Mesenchymal stem cell (in vitro differentiated cells and primary cell): ENCODE measurements around the gene SYT9.

Source experiments
- DNase-seq: peaks from one replicate; pipeline ENCODE4 v3.0.0-alpha.2; 2013
- H2AFZ ChIP-seq: one replicate; pipeline ENCODE4 v1.6.1; 2013; ENCODE audit warnings: low read depth, mild to moderate bottlenecking, control low read depth, inconsistent platforms, low read length, moderate library complexity
- H2AK5ac ChIP-seq: 2 replicates; pipeline ENCODE4 v1.6.1; 2013; ENCODE audit warnings: low read length, moderate library complexity, mild to moderate bottlenecking, inconsistent platforms; ENCODE audit not compliant: severe bottlenecking
- H2BK120ac ChIP-seq: one replicate; pipeline ENCODE4 v1.6.1; 2013; ENCODE audit warnings: low read depth, mild to moderate bottlenecking, inconsistent platforms, low read length, moderate library complexity
- H2BK12ac ChIP-seq, 2 experiments: one replicate each; pipeline ENCODE4 v1.6.1; 2013; ENCODE audit warnings: inconsistent platforms in 2 of 2, low read length in 2 of 2, mild to moderate bottlenecking in 2 of 2, moderate library complexity in 2 of 2, control low read depth in 1 of 2
- H2BK15ac ChIP-seq: one replicate; pipeline ENCODE4 v1.6.1; 2013; ENCODE audit warnings: mild to moderate bottlenecking, low read depth, inconsistent platforms; ENCODE audit not compliant: poor library complexity, severe bottlenecking
- H2BK5ac ChIP-seq: 2 replicates; pipeline ENCODE4 v1.6.1; 2013; ENCODE audit warnings: low read depth, mild to moderate bottlenecking, low read length, control low read depth, inconsistent platforms; ENCODE audit not compliant: poor library complexity, severe bottlenecking
- H3K14ac ChIP-seq, 2 experiments: one replicate each; pipeline ENCODE4 v1.6.1; 2013; ENCODE audit warnings: inconsistent platforms in 2 of 2, low read length in 2 of 2, control low read depth in 1 of 2, mild to moderate bottlenecking in 1 of 2, moderate library complexity in 1 of 2
- H3K18ac ChIP-seq, 2 experiments: one replicate each; pipeline ENCODE4 v1.6.1; 2013; ENCODE audit warnings: inconsistent platforms in 2 of 2, low read length in 2 of 2, control low read depth in 1 of 2, low read depth in 1 of 2, mild to moderate bottlenecking in 1 of 2
- H3K23ac ChIP-seq, 2 experiments: one replicate each; pipeline ENCODE4 v1.6.1; 2013; ENCODE audit warnings: inconsistent platforms in 2 of 2, low read length in 2 of 2, mild to moderate bottlenecking in 2 of 2, moderate library complexity in 2 of 2, control low read depth in 1 of 2
- H3K27ac ChIP-seq: 2 replicates; pipeline ENCODE4 v1.5.1; 2013; ENCODE audit warnings: mild to moderate bottlenecking, moderate library complexity, low read length, control low read depth, inconsistent platforms; ENCODE audit not compliant: poor library complexity, severe bottlenecking
- H3K27me3 ChIP-seq, 2 experiments: 2 replicates each; pipeline versions ENCODE4 v1.6.1 to v1.7.0; 2013; ENCODE audit warnings: low read length in 2 of 2, mild to moderate bottlenecking in 2 of 2, moderate library complexity in 2 of 2, control low read depth in 1 of 2, inconsistent platforms in 1 of 2; ENCODE audit not compliant: control insufficient read depth in 1 of 2, insufficient read depth in 1 of 2
- H3K36me3 ChIP-seq, 2 experiments: 2 replicates each; pipeline versions ENCODE4 v1.6.1 to v1.7.0; 2013; ENCODE audit warnings: low read length in 2 of 2, control low read depth in 1 of 2, inconsistent platforms in 1 of 2, low read depth in 1 of 2, mild to moderate bottlenecking in 1 of 2; ENCODE audit not compliant: insufficient read depth in 2 of 2, control insufficient read depth in 1 of 2
- H3K4ac ChIP-seq, 2 experiments: one replicate each; pipeline ENCODE4 v1.6.1; 2013; ENCODE audit warnings: inconsistent platforms in 2 of 2, low read length in 2 of 2, mild to moderate bottlenecking in 2 of 2, moderate library complexity in 2 of 2, control low read depth in 1 of 2, low read depth in 1 of 2
- H3K4me1 ChIP-seq: 2 replicates; pipeline ENCODE4 v1.6.1; 2013; ENCODE audit warnings: low read depth, low read length, control low read depth; ENCODE audit not compliant: control insufficient read depth, insufficient read depth
- H3K4me2 ChIP-seq: 2 replicates; pipeline ENCODE4 v1.6.1; 2013; ENCODE audit warnings: low read length, mild to moderate bottlenecking, inconsistent platforms; ENCODE audit not compliant: poor library complexity, severe bottlenecking
- H3K4me3 ChIP-seq, 2 experiments: 2 replicates each; pipeline versions ENCODE4 v1.5.1 to v1.7.0; 2013; ENCODE audit warnings: low read length in 2 of 2, mild to moderate bottlenecking in 2 of 2, control low read depth in 1 of 2, low read depth in 1 of 2; ENCODE audit not compliant: insufficient read depth in 1 of 2
- H3K79me1 ChIP-seq: replicated peaks from 2 replicates; pipeline ENCODE4 v1.6.1; 2013; ENCODE audit warnings: mild to moderate bottlenecking, control low read depth, low read length, inconsistent platforms; ENCODE audit not compliant: poor library complexity, severe bottlenecking
- H3K9ac ChIP-seq: 2 replicates; pipeline ENCODE4 v1.7.0; 2013; ENCODE audit warnings: mild to moderate bottlenecking, low read length, moderate library complexity
- H3K9me3 ChIP-seq: 2 replicates; pipeline ENCODE4 v1.7.0; 2013; ENCODE audit warnings: mild to moderate bottlenecking, low read length; ENCODE audit not compliant: control insufficient read depth
- H4K8ac ChIP-seq: one replicate; pipeline ENCODE4 v1.6.1; 2013; ENCODE audit warnings: inconsistent platforms, mild to moderate bottlenecking, low read length, moderate library complexity
- H4K91ac ChIP-seq: one replicate; pipeline ENCODE4 v1.6.1; 2013; ENCODE audit warnings: mild to moderate bottlenecking, low read length, inconsistent platforms
- WGBS: methylation state at CpG from one replicate; pipeline ENCODE4 v1.1.7; 2013; ENCODE audit warnings: mixed read lengths; 5-methylcytosine and 5-hydroxymethylcytosine counted together

Gene SYT9

GRCh38 chr11:7257724-7258123 lies 6.0 kb downstream of the SYT9 start:
- Histone ChIP-seq H3K4ac (no peak overlapping the region), H3K9ac (no peak overlapping the region), H3K4me1 (peaks cover 2% of the 10 kb centered on the region), H4K91ac (no peak overlapping the region), H3K36me3 (no peaks in the 10 kb centered on the region), H2AK5ac (no peak overlapping the region), H3K9me3 (no peaks in the 10 kb centered on the region), H3K27ac (no peak overlapping the region), H3K14ac (no peak overlapping the region), H3K18ac (no peak overlapping the region), H2BK120ac (no peak overlapping the region), H2AFZ (no peak overlapping the region), H3K4me3 (no peak overlapping the region), H3K79me1 (no peaks in the 10 kb centered on the region), H2BK15ac (no peak overlapping the region), H3K4me2 (no peak overlapping the region), H3K27me3 (peaks cover 24 to 58% of the 10 kb centered on the region in 2 experiments), H2BK12ac (no peak overlapping the region), H2BK5ac (no peak overlapping the region), H3K23ac (no peak overlapping the region), H4K8ac (no peak overlapping the region)
- 40% methylated on average over 1 of the region's 2 CpGs for WGBS
- no peak for DNase-seq

- Histone ChIP-seq H3K4ac (no peak overlapping the region), H2AK5ac (no peak overlapping the region), H4K91ac (no peak overlapping the region), H2AFZ (no peak overlapping the region), H3K27me3 (peaks cover 0 to 31% of the 10 kb centered on the region in 2 experiments), H3K4me3 (no peak overlapping the region), H3K4me2 (no peak overlapping the region), H3K36me3 (no peaks in the 10 kb centered on the region), H3K9ac (no peak overlapping the region), H2BK120ac (no peak overlapping the region), H3K4me1 (no peaks in the 10 kb centered on the region), H2BK15ac (no peak overlapping the region), H4K8ac (no peak overlapping the region), H3K18ac (no peak overlapping the region), H2BK12ac (no peak overlapping the region), H3K79me1 (no peaks in the 10 kb centered on the region), H3K9me3 (no peaks in the 10 kb centered on the region), H2BK5ac (no peak overlapping the region), H3K23ac (no peak overlapping the region), H3K27ac (no peak overlapping the region), H3K14ac (no peak overlapping the region)
- WGBS: 79% methylated on average over 5 of the region's 5 CpGs
- no peak for DNase-seq
Observed at GRCh38 chr11:7261578-7261977, 9.9 kb downstream of the SYT9 start.

GRCh38 chr11:7262672-7263071 lies 11.0 kb downstream of the SYT9 start:
- H2AFZ ChIP-seq: no peak overlapping the region
- H2AK5ac ChIP-seq: no peak overlapping the region
- no peaks in the 10 kb centered on the region for H3K79me1 ChIP-seq
- 44% methylated on average over 1 of the region's 2 CpGs for WGBS
- H3K27me3 ChIP-seq: peaks cover 0 to 31% of the 10 kb centered on the region in 2 experiments
- H3K18ac ChIP-seq: no peak overlapping the region
- H3K4ac ChIP-seq: no peak overlapping the region
- H2BK120ac ChIP-seq: no peak overlapping the region
- no peak overlapping the region for H3K9ac ChIP-seq
- no peak for DNase-seq
- H4K91ac ChIP-seq: no peak overlapping the region
- H2BK12ac ChIP-seq: no peak overlapping the region
- no peak overlapping the region for H3K4me3 ChIP-seq
- H3K14ac ChIP-seq: no peak overlapping the region
- no peak overlapping the region for H2BK5ac ChIP-seq
- H3K9me3 ChIP-seq: no peaks in the 10 kb centered on the region
- H3K27ac ChIP-seq: no peak overlapping the region
- no peaks in the 10 kb centered on the region for H3K4me1 ChIP-seq
- no peak overlapping the region for H4K8ac ChIP-seq
- H3K23ac ChIP-seq: no peak overlapping the region
- H2BK15ac ChIP-seq: no peak overlapping the region
- no peaks in the 10 kb centered on the region for H3K36me3 ChIP-seq
- no peak overlapping the region for H3K4me2 ChIP-seq

GRCh38 chr11:7263842-7264241 lies 12.1 kb downstream of the SYT9 start:
- H4K8ac ChIP-seq: no peak overlapping the region
- H3K23ac ChIP-seq: no peak overlapping the region
- no peak overlapping the region for H2AFZ ChIP-seq
- H3K14ac ChIP-seq: no peak overlapping the region
- H2BK15ac ChIP-seq: no peak overlapping the region
- no peaks in the 10 kb centered on the region for H3K36me3 ChIP-seq
- DNase-seq: no peak
- H2AK5ac ChIP-seq: no peak overlapping the region
- H3K4ac ChIP-seq: no peak overlapping the region
- H3K27me3 ChIP-seq: peaks cover 0 to 28% of the 10 kb centered on the region in 2 experiments
- H3K18ac ChIP-seq: no peak overlapping the region
- no peaks in the 10 kb centered on the region for H3K4me1 ChIP-seq
- no peak overlapping the region for H3K27ac ChIP-seq
- H2BK120ac ChIP-seq: no peak overlapping the region
- no peak overlapping the region for H2BK5ac ChIP-seq
- H4K91ac ChIP-seq: no peak overlapping the region
- H3K9me3 ChIP-seq: no peaks in the 10 kb centered on the region
- no peak overlapping the region for H3K9ac ChIP-seq
- no peak overlapping the region for H3K4me2 ChIP-seq
- H3K79me1 ChIP-seq: no peaks in the 10 kb centered on the region
- no peak overlapping the region for H2BK12ac ChIP-seq
- no peak overlapping the region for H3K4me3 ChIP-seq
